Skeletal muscle cell (primary cell): ENCODE data around the gene MRPS18B.

ENCODE experiments used
- DNase-seq: peaks from one replicate; pipeline ENCODE4 v3.0.0-alpha.2; 2010; ENCODE audit warnings: low read depth
- H3K4me3 ChIP-seq: 2 replicates; pipeline ENCODE4 v1.5.1; 2011; ENCODE audit warnings: low read depth, mild to moderate bottlenecking, control low read depth, low read length, moderate library complexity

The MRPS18B gene

GRCh38 chr6:30670760-30671527, 53.3 kb downstream of the MRPS18B start:
- H3K4me3 ChIP-seq, result no peak overlapping the region
- no peak for DNase-seq

GRCh38 chr6:30672445-30673253, 55.0 kb downstream of the MRPS18B start, which contains the start of gene DHX16:
DHX16 (minus strand) TSS chr6:30673006; CDS start chr6:30672841, 165 bp downstream.
- H3K4me3 ChIP-seq, result peak within 1 kb of the TSS; percentile 99
- peak; percentile 95 for DNase-seq
